Right cardiac atrium (tissue), 5 donors: ENCODE data around the gene CHMP4A. TPM values are rescaled to one million over a fixed set of nuclear protein-coding genes. Genes with fewer than 3 reads are reported as not detected.
A peak's percentile ranks its signal among the peaks of the same experiment; 100 is the strongest.
"Not testable (repeated sequence)": the region's sequence is repeated elsewhere in the genome, so short reads cannot be mapped to it uniquely, and the experiment has no call there.

Source experiments
- ATAC-seq, 2 donors: fragments of 200-7000 bp; cut with Tn5 transposase; one replicate each; pipeline versions ENCODE4 v1.8.0 to v1.9.1; 2020; ENCODE audit warnings: moderate library complexity in 2 of 2, mild to moderate bottlenecking in 1 of 2
- DNase-seq, 3 donors: peaks; one replicate each; pipeline ENCODE4 v3.0.0-alpha.2; 2020
- H3K27ac ChIP-seq: one replicate; pipeline ENCODE4 v1.5.1; 2013; ENCODE audit warnings: mild to moderate bottlenecking, low read length, control low read depth, moderate library complexity
- H3K27me3 ChIP-seq: one replicate; pipeline ENCODE4 v1.6.1; 2013; ENCODE audit not compliant: control insufficient read depth, insufficient read depth
- H3K4me1 ChIP-seq: one replicate; pipeline ENCODE4 v1.6.1; 2013; ENCODE audit warnings: low read length; ENCODE audit not compliant: control insufficient read depth, insufficient read depth
- H3K4me3 ChIP-seq: one replicate; pipeline ENCODE4 v1.5.1; 2013; ENCODE audit warnings: low read length, control low read depth
- H3K9me3 ChIP-seq: one replicate; pipeline ENCODE4 v1.6.1; 2013; ENCODE audit warnings: low read length; ENCODE audit not compliant: control insufficient read depth
- WGBS: extraction: QIAGEN DNeasy Blood & Tissue Kit; methylation state at CpG from one replicate; pipeline ENCODE4 v1.1.7; 2013; 5-methylcytosine and 5-hydroxymethylcytosine counted together
- intact Hi-C, 4 donors: fragments of 100-400 bp; cut with DNase I; formaldehyde crosslinking; loops; one replicate each; pipeline versions ENCODE4 v1.11.0 to v1.14.0; 2022 to 2023
- polyA plus RNA-seq: library from polyadenylated mRNA; stranded (reverse); fragments of 200-250 nt; gene quantifications from one replicate; pipeline ENCODE4 v1.2.3, GENCODE V29; 2013
- total RNA-seq, 4 donors: library from RNA; stranded (reverse); fragmentation: NEBNext Ultra II Directional; extraction: Animal tissue kit (Norgen Biotek cat#: 25700); gene quantifications; one replicate each; pipeline ENCODE4 v1.2.1, GENCODE V29; 2021
- donor health status: healthy with polysubstance abuse.
- donor health status: DM: no; HTN: yes; CAD: no.
- donor health status: DM: no; HTN: no; CAD: no.
- donor health status: DM: no; HTN: yes; CAD: no; lungs with severe emphysema.
- donor health status: DM: yes; HTN: yes; CAD: no.

The CHMP4A gene
- total and polyA plus RNA-seq, 5 donors = 35.2 to 56.3 (median 42.2) TPM

DNA sequence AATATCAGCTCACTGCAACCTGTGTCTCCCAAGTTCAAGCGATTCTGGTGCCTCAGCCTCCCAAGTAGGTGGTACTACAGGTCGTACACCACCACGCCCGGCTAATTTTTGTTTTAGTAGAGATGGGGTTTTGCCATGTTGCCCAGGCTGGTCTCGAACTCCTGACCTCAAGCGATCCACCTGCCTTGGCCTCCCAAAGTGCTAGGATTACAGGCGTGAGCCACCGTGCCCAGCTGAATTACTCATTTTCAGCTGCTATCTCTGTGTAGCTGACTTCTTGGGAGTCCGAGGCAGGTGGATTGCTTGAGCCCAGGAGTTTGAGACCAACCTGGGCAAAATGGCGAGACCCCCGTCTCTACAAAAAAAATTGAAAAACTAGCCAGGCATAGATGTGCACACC is 32.1 kb upstream of the CHMP4A start:
- not testable (repeated sequence) for H3K4me1 ChIP-seq
- intact Hi-C loops = loop anchor here in 2 of 4 donors (5.0 to 10.0 kb wide), 2 partner anchors 49 to 52 kb away; partner anchors contain the start of genes DHRS1 (in 2 of the 2) and NOP9 (in 2 of the 2)

DNA sequence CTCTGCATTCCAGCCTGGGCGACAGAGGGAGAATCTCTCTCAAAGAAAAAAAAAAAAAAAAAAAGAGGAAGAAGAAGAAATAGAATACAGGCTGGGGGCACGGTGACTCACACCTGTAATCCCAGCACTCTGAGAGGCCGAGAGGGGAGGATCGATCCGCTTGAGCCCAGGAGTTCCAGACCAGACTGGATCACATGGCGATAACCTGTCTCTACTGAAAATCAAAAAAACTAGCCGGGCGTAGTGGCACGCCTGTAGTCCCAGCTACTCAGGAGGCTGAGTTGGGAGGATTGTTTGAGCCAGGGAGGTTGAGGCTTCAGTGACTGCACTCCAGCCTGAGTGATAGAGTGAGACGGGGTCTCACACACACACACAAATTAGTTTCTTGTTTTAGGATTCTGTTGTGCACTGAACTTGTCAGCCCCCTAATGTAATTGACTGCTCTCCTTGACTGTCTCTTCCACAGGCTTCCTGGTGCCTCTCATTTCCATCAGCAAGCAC is 30.1 kb upstream of the CHMP4A start:
- Histone ChIP-seq H3K9me3 (no peaks in the 10 kb centered on the region), H3K27ac (peak overlapping the region; percentile 99), H3K4me3 (peak overlapping the region; percentile 89), H3K27me3 (no peaks in the 10 kb centered on the region), H3K4me1 (peaks cover 12% of the 10 kb centered on the region)
- intact Hi-C loops = loop anchor here in 3 of 4 donors (2.0 to 10.0 kb wide), 3 partner anchors 51 to 54 kb away; partner anchors contain the start of genes DHRS1 (in 2 of the 3) and NOP9 (in 2 of the 3)
- 56% methylated on average over 10 of the region's 10 CpGs for WGBS
- DNase-seq = no peak
- ATAC-seq = peak in 1 of 2 donors; percentile 0

More for the DNA sequence above, 32.1 kb upstream of the CHMP4A start:
- DNase-seq, H3K4me3 ChIP-seq, H3K27me3 ChIP-seq, H3K27ac ChIP-seq, H3K9me3 ChIP-seq, ATAC-seq: not testable (repeated sequence)
- 92% methylated on average over 11 of the region's 11 CpGs for WGBS

DNA sequence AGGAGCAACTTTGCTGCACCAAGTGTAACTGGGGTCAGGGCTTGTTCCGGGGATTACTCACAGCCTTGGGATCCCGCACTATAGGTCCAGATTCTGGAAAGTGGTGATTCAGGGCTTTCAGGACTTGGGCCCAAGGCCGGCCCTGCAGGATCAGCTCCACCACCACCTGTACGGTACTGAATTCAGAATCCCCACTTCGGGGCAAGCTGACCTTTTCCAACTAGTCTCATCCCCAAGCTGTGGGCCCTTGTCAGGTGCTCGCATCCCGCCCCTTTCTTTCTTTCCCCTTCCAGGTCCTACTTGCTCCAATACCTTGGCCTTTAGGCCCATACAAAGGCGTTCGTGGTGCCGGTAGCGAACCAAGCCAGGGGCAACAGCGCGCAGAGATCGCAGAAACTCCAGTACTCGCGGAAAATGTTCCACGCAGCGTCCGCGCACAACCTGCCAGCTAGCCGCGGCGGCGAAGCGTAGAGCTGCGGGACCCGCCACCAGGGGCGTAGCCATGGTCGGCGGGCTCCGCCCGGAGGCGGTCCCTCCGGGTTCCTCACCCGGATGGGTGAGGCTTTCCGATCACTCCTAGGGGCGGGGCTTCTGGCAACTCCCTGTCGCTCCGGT is 28.6 kb upstream of the CHMP4A start:
- DNase-seq = peak; percentile 95 to 97 (median 96)
- H3K4me1 ChIP-seq = peaks cover 12% of the 10 kb centered on the region
- ATAC-seq = peak; percentile 94 to 95
- peak overlapping the region; percentile 89 for H3K4me3 ChIP-seq
- H3K9me3 ChIP-seq = no peaks in the 10 kb centered on the region
- intact Hi-C loops = loop anchor here in 3 of 4 donors (2.0 to 10.0 kb wide), 3 partner anchors 53 to 55 kb away; partner anchors contain the start of genes DHRS1 (in 2 of the 3) and NOP9 (in 2 of the 3)
- 1% methylated on average over 39 of the region's 39 CpGs for WGBS
- H3K27me3 ChIP-seq = no peaks in the 10 kb centered on the region
- H3K27ac ChIP-seq = peak overlapping the region; percentile 99

DNA sequence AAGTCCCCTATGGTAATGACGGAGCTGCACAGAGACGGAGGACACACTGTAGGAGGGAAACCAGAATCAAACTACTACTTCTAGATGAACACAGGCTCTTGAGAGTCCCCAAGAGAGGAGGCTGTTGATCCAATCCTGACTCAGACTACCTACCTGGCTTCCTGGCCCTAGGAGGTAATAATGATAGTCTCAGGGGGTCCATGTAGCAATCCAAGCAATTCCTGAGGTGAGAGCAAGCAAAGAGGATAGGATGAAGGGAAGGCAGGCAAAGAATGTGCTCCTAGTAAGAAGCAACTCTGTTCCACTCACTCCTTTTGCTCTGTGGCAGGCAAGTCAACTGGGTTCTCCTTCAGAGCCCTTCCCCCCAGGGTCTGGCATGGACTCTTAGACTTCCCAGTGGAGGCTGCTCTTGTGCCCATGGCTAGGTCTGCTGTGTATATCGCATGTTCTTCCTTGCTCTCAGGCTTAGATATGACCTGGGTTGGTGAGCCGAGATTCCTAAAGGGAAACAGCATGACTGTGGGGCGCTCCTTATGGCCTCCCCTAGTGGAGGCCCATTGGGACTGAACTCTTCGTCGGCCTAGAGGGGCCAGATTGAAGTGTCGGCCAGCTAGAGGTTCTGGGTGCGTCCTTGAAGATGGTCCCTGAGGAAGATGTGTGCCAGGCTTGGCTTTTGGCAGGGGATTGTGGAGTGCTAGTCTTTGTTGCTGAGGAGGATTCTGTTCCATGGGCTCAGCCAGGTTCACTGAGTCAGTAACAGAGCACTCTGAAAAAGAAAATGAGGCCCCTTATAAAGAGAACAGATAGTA is 27.0 kb upstream of the CHMP4A start:
- Histone ChIP-seq H3K27me3 (no peaks in the 10 kb centered on the region), H3K27ac (no peak overlapping the region), H3K4me3 (no peak overlapping the region), H3K4me1 (peaks cover 12% of the 10 kb centered on the region), H3K9me3 (no peaks in the 10 kb centered on the region)
- intact Hi-C loops = loop anchor here in 2 of 4 donors (5.0 to 10.0 kb wide), 2 partner anchors 54 to 57 kb away; partner anchors contain the start of genes DHRS1 (in 2 of the 2) and NOP9 (in 2 of the 2)
- no peak for DNase-seq
- no peak for ATAC-seq
- 87% methylated on average over 9 of the region's 9 CpGs for WGBS

DNA sequence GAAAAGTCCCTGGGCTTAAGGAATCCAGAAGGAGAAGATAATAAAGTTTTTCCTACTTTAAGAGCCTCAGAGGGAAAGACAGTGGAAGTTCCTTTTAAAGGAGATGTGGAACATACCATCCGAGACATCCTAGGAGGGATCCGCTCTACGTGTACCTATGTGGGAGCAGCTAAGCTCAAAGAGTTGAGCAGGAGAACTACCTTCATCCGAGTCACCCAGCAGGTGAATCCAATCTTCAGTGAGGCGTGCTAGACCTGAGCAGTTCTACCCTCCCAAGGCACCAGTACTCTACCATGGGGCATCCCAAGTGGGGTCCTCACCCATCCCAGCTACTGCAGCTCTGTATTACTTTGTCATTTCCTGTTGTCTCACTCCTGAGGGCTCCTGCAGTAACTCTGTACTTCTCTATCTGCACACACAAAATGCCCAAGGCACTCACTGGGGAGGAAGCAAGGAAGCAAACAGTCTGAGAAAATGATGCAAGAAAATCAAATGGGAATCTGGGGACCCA is 25.3 kb upstream of the CHMP4A start:
- WGBS = 82% methylated on average over 5 of the region's 5 CpGs
- ATAC-seq (no peak), DNase-seq (no peak)
- Histone ChIP-seq H3K4me3 (no peak overlapping the region), H3K9me3 (no peaks in the 10 kb centered on the region), H3K27me3 (no peaks in the 10 kb centered on the region), H3K4me1 (peaks cover 11% of the 10 kb centered on the region), H3K27ac (no peak overlapping the region)
- intact Hi-C loops = no loop called here

DNA sequence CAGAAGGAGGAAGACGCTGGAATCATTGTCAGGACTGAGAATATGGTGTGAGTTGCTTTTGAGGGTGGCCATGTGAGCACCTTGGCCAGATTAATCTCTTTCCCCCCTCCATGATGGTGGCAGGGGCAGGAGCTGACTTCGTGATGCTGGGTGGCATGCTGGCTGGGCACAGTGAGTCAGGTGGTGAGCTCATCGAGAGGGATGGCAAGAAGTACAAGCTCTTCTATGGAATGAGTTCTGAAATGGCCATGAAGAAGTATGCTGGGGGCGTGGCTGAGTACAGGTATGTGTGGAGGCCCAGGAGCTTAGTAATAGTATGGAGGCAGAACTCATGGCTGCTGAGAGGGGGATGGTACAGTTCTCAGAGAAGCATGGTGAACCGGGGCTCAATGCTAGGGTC is 24.8 kb upstream of the CHMP4A start:
- Histone ChIP-seq H3K27ac (no peak overlapping the region), H3K4me1 (peaks cover 12% of the 10 kb centered on the region), H3K4me3 (no peak overlapping the region), H3K9me3 (no peaks in the 10 kb centered on the region), H3K27me3 (no peaks in the 10 kb centered on the region)
- intact Hi-C loops = no loop called here
- DNase-seq (peak in 1 of 3 donors; percentile 30), ATAC-seq (no peak)
- 89% methylated on average over 5 of the region's 5 CpGs for WGBS

DNA sequence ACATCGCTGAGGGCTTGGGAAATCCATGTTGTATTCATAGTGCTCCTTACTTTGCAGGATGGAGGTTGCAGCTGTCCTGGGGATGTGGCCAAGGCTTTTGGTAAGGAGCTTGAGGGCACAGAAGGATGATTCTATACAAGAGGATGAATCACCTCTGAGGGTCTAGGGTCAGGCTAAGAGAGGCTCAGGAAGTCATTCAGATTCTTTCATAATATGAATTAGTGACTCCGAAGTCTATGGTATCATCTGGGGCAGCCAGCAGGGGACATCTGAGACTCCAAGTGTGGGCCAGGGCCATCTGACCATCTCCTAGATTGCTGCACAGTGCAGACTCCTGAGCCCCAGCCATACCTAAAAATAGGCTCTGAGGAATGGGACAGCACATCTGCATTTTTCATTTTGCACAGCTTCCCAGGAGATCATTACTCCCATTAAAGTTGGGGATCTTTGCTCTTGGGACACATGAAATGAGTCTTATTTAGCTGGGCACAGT is 24.2 kb upstream of the CHMP4A start:
- intact Hi-C loops = no loop called here
- Histone ChIP-seq H3K27ac (no peak overlapping the region), H3K27me3 (no peaks in the 10 kb centered on the region), H3K4me3 (no peak overlapping the region), H3K4me1 (peaks cover 12% of the 10 kb centered on the region), H3K9me3 (no peaks in the 10 kb centered on the region)
- ATAC-seq (no peak), DNase-seq (no peak)
- WGBS = 91% methylated on average over 2 of the region's 2 CpGs

DNA sequence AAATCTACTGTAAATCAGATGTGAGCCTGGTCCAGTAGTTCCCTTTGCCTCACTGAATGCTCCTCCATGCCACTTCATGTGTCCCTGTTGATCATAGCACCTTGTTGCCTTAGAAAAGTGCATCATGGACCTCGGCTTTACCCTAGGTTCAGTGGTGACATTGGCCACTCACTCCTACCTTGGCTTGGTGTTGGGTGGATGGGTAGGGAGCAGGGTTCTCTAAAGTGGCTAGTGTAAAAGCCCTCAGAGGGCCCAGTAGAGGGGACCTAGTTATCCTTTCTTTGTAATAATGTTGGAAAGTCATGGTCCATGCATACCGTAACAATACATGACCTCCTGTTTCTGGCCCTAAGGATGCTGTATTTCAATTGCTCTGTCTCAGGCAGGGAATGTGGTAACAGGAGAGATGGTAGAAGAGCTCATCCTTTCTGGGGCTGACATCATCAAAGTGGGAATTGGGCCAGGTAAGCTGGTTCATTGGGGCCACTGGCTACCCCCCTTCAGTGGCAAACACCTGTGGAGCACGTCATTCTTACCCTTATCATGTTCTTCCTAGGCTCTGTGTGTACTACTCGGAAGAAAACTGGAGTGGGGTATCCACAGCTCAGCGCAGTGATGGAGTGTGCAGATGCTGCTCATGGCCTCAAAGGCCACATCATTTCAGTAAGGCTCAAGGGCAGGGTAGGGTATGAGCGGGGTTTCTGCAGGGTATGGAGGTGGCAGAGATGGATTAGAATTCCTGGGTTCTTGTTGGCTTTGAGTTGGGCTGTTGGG is 23.6 kb upstream of the CHMP4A start:
- intact Hi-C loops = no loop called here

DNA sequence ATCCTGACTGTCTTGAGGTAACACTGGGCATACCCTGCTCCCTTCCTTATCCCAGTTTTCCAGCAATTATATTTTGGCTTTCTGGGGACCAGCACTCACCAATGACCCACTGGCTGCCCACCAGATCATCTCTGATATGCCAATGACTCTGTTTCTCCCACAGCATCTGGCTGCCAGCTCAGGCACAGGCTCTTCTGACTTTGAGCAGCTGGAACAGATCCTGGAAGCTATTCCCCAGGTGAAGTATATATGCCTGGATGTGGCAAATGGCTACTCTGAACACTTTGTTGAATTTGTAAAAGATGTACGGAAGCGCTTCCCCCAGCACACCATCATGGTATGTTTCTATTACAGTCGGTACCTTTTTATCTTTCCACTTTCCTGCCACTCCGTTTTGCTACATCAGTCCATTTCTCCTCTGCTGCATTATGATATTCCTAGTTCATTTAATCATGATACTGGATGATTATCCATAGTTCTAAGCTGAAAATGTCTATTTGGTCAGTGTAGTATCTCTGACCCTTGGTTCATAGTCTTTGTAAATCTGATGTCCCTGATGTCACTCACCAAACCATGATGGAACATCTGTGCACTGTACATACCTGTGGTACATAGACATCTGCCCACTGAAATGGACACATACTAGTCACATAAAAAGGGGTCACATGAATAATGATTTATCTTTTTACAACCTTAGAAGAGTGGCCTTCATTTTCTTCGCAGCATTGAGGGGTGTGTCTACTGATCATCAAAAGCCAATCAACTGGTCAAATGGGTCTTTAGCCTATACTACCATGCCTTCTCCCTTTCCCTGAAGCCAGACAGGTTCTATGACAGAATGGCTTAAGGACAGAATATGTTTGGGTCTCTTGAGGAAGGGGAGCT is 22.8 kb upstream of the CHMP4A start:
- peaks cover 12% of the 10 kb centered on the region for H3K4me1 ChIP-seq
- ATAC-seq = no peak
- DNase-seq = no peak
- intact Hi-C loops = no loop called here
- H3K27ac ChIP-seq = no peak overlapping the region
- no peaks in the 10 kb centered on the region for H3K27me3 ChIP-seq
- no peak overlapping the region for H3K4me3 ChIP-seq
- H3K9me3 ChIP-seq = no peaks in the 10 kb centered on the region
- 90% methylated on average over 5 of the region's 5 CpGs for WGBS

More for the DNA sequence above, 23.6 kb upstream of the CHMP4A start:
- ATAC-seq (no peak), DNase-seq (no peak)
- Histone ChIP-seq H3K9me3 (no peaks in the 10 kb centered on the region), H3K4me1 (peaks cover 12% of the 10 kb centered on the region), H3K27me3 (no peaks in the 10 kb centered on the region), H3K27ac (no peak overlapping the region), H3K4me3 (no peak overlapping the region)
- 93% methylated on average over 6 of the region's 6 CpGs for WGBS
